GM12864 (cell line): ENCODE results near the gene STRN4.

Source experiments
- DNase-seq: peaks from one replicate; pipeline ENCODE4 v3.0.0-alpha.2; 2011; ENCODE audit warnings: low read depth
- H3K4me3 ChIP-seq: 2 replicates; pipeline ENCODE4 v1.5.1; 2011; ENCODE audit warnings: mild to moderate bottlenecking, low read depth, low read length, control low read depth
- TF ChIP-seq, protein P1 (sequence below): IDR thresholded peaks from 2 replicates; pipeline ENCODE4 v1.5.1; 2011; ENCODE audit warnings: low read depth, mild to moderate bottlenecking, moderate library complexity, low read length, control low read depth, inconsistent platforms; ENCODE audit errors: missing control alignments

The STRN4 gene

DNA sequence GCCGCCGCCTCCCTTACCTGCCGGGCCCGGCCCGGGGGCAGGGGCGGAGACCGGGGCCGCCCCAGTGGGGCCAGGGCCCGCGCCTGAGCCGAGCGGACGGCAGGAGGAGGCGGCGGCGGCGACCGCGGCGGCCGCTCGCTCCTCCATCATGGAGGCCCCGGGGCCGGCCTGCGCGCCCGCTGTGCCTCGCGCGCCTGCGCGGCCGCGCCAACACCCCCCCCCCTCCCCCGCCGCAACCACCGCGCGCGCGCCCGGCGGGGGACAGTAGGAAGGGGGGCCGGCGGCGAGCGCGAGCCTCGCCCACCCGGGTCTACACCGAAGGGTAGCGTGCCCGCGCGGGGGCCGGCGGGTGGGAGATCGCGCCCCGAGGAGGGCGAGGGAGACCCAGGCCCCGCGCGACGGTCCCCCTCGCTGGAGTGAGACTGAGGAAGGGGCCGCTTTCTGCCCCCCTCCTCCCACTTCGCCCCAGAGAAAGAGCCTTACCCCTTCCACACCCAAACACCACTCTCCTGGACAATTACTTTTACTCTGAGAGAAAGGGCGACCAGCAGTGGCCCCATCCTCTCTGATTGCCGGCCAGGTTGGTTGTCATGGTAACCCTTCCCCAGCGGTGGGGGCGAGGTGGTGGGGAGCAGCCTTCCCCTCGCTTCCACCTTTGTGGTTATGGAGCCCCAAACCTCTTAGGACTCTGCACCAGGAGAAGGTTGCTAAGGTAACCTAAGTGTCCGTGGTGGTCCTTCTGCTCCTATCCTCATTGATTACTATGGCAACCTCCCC, at the start of gene STRN4:
TSS of gene STRN4 (minus strand) at position 170 of the 777 bp plus-strand sequence. CDS start at position 150, 20 bp downstream.
- peak within 1 kb of the TSS; percentile 97 for H3K4me3 ChIP-seq
- TF ChIP-seq, protein P1, sequence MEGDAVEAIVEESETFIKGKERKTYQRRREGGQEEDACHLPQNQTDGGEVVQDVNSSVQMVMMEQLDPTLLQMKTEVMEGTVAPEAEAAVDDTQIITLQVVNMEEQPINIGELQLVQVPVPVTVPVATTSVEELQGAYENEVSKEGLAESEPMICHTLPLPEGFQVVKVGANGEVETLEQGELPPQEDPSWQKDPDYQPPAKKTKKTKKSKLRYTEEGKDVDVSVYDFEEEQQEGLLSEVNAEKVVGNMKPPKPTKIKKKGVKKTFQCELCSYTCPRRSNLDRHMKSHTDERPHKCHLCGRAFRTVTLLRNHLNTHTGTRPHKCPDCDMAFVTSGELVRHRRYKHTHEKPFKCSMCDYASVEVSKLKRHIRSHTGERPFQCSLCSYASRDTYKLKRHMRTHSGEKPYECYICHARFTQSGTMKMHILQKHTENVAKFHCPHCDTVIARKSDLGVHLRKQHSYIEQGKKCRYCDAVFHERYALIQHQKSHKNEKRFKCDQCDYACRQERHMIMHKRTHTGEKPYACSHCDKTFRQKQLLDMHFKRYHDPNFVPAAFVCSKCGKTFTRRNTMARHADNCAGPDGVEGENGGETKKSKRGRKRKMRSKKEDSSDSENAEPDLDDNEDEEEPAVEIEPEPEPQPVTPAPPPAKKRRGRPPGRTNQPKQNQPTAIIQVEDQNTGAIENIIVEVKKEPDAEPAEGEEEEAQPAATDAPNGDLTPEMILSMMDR = no peak
- DNase-seq = no peak

- no peak for DNase-seq
- TF ChIP-seq, protein P1 = no peak
- no peak overlapping the region for H3K4me3 ChIP-seq
Measured at GRCh38 chr19:46791944-46792343, 45.7 kb upstream of the STRN4 start.

- TF ChIP-seq, protein P1 = no peak
- H3K4me3 ChIP-seq = no peak overlapping the region
- DNase-seq = no peak
Measured at GRCh38 chr19:46789371-46789770, 43.1 kb upstream of the STRN4 start.

DNA sequence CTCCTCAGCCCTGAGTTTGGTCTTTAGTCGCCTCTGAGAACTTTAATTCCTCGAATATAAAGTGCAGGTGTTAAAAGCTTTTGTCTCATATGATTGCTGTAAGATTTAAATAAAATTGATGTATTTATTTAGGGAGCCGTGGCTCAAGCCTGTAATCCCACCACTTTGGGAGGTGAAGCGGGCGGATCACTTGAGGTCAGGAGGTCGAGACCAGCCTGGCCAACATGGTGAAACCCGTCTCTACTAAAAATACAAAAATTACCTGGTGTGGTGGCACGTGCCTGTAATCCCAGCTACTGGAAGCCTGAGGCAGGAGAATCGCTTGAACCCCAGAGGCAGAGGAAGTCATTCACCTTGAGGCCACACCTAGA, 42.7 kb upstream of the STRN4 start:
- H3K4me3 ChIP-seq = no peak overlapping the region
- no peak for DNase-seq
- TF ChIP-seq, protein P1 = no peak

GRCh38 chr19:46788262-46788967, 42.2 kb upstream of the STRN4 start, which contains the start of gene SLC1A5:
Gene SLC1A5 (minus strand): TSS chr19:46788594. CDS start chr19:46787965, 629 bp downstream.
- DNase-seq = peak; percentile 90
- H3K4me3 ChIP-seq = peak within 1 kb of the TSS; percentile 94
- TF ChIP-seq, protein P1 = no peak

- H3K4me3 ChIP-seq = peak overlapping the region; percentile 94
- DNase-seq = no peak
- TF ChIP-seq, protein P1 = no peak
Measured at GRCh38 chr19:46787331-46788261, 41.3 kb upstream of the STRN4 start.
